B cell (primary cell): ENCODE measurements around the gene ADAMTSL1. TPM values are rescaled to one million over a fixed set of nuclear protein-coding genes. Genes with fewer than 3 reads are reported as not detected.

Experiments used
- ATAC-seq: fragments of 200-7000 bp; cut with Tn5 transposase; one replicate; pipeline ENCODE4 v1.10.0; 2021; ENCODE audit warnings: low read depth, mild to moderate bottlenecking, moderate number of reproducible peaks, moderate library complexity
- CTCF ChIA-PET: fragments of 350-600 bp; sonication (Branson Sonifier 250); formaldehyde crosslinking; loops from one replicate; lab custom pipeline; 2021; ENCODE audit warnings: antibody characterized with exemption, inconsistent platforms; lab: Charles Lee
- POLR2A ChIA-PET: fragments of 350-600 bp; sonication (Branson Sonifier 250); formaldehyde crosslinking; loops from one replicate; lab custom pipeline; 2021; ENCODE audit warnings: antibody characterized with exemption; lab: Charles Lee
- DNase-seq: peaks from one replicate; pipeline ENCODE4 v3.0.0; 2013
- H2AFZ ChIP-seq: 2 replicates; pipeline ENCODE4 v1.6.1; 2012; ENCODE audit warnings: mild to moderate bottlenecking, low read depth, low read length; ENCODE audit not compliant: insufficient read depth, poor library complexity, severe bottlenecking
- H3K27ac ChIP-seq, 2 donors: 1 replicate in 1 of 2; 2 replicates in 1 of 2; pipeline ENCODE4 v1.5.1; 2012 to 2013; ENCODE audit warnings: low read length in 2 of 2, mild to moderate bottlenecking in 2 of 2, moderate library complexity in 1 of 2
- H3K27me3 ChIP-seq, 4 experiments: fragments of 200-600 bp in 1 of 4; sonication (generic) in 1 of 4; replicated peaks in 1 of 4; 1 replicate in 2 of 4; 2 replicates in 2 of 4; pipeline versions ENCODE4 v1.6.1 to v1.7.0; 2013 to 2016; ENCODE audit warnings: low read length in 3 of 4, mild to moderate bottlenecking in 2 of 4, mixed read lengths in 1 of 4, moderate library complexity in 1 of 4; ENCODE audit not compliant: insufficient read depth in 4 of 4, control insufficient read depth in 3 of 4; ENCODE audit errors: control extremely low read depth in 1 of 4
- H3K36me3 ChIP-seq, 2 experiments: replicated peaks in 1 of 2; 1 replicate in 1 of 2; 2 replicates in 1 of 2; pipeline versions ENCODE4 v1.6.1 to v1.7.1; 2013; ENCODE audit warnings: low read length in 1 of 2; ENCODE audit not compliant: insufficient read depth in 2 of 2, control insufficient read depth in 1 of 2; ENCODE audit errors: control extremely low read depth in 1 of 2, extremely low read depth in 1 of 2
- H3K4me1 ChIP-seq, 2 donors: fragments of 200-600 bp in 1 of 2; sonication (generic) in 1 of 2; 1 replicate in 1 of 2; 2 replicates in 1 of 2; pipeline versions ENCODE4 v1.5.1 to v1.6.1; 2013 to 2017; ENCODE audit warnings: low read length in 2 of 2; ENCODE audit not compliant: control insufficient read depth in 2 of 2, insufficient read depth in 2 of 2
- H3K4me2 ChIP-seq: replicated peaks from 2 replicates; pipeline ENCODE3; 2012; ENCODE audit warnings: mild to moderate bottlenecking, low read depth, low read length; ENCODE audit not compliant: poor library complexity, severe bottlenecking
- H3K4me3 ChIP-seq, 5 experiments: fragments of 200-600 bp in 1 of 5; sonication (generic) in 1 of 5; 1 replicate in 3 of 5; 2 replicates in 2 of 5; pipeline versions ENCODE4 v1.5.1 to v1.7.0; 2011 to 2016; ENCODE audit warnings: low read length in 4 of 5, mild to moderate bottlenecking in 4 of 5, low read depth in 2 of 5, control low read depth in 1 of 5, moderate library complexity in 1 of 5; ENCODE audit not compliant: insufficient read depth in 1 of 5; ENCODE audit errors: control extremely low read depth in 1 of 5, extremely low read depth in 1 of 5
- H3K79me2 ChIP-seq: fragments of 200-600 bp; sonication (generic); one replicate; pipeline ENCODE4 v1.6.0; 2016; ENCODE audit warnings: low read length; ENCODE audit not compliant: control insufficient read depth, insufficient read depth
- H3K9ac ChIP-seq: fragments of 200-600 bp; sonication (generic); 2 replicates; pipeline ENCODE4 v1.6.1; 2017; ENCODE audit warnings: mild to moderate bottlenecking, low read length, moderate library complexity
- H3K9me3 ChIP-seq, 3 donors: one replicate each; pipeline versions ENCODE4 v1.6.1 to v1.7.1; 2013; ENCODE audit warnings: low read length in 2 of 3; ENCODE audit not compliant: control insufficient read depth in 2 of 3, insufficient read depth in 1 of 3; ENCODE audit errors: control extremely low read depth in 1 of 3
- H4K20me1 ChIP-seq: 2 replicates; pipeline ENCODE4 v1.6.0; 2012; ENCODE audit warnings: mild to moderate bottlenecking, low read length; ENCODE audit not compliant: insufficient read depth, control insufficient read depth, poor library complexity, severe bottlenecking
- H3K27ac Mint-ChIP-seq: one replicate; pipeline ENCODE4 v1.8.0; 2021; ENCODE audit warnings: mixed read lengths
- H3K27me3 Mint-ChIP-seq: one replicate; pipeline ENCODE4 v1.8.0; 2021; ENCODE audit warnings: mixed read lengths
- H3K4me1 Mint-ChIP-seq: one replicate; pipeline ENCODE4 v1.8.0; 2021; ENCODE audit warnings: mixed read lengths
- H3K4me3 Mint-ChIP-seq: one replicate; pipeline ENCODE4 v1.8.0; 2021; ENCODE audit warnings: mixed read lengths
- H3K9me3 Mint-ChIP-seq: one replicate; pipeline ENCODE4 v1.8.0; 2022; ENCODE audit warnings: mixed read lengths; ENCODE audit not compliant: insufficient read depth
- CTCF ChIP-seq: fragments of 200-600 bp; IDR thresholded peaks from one replicate; pipeline ENCODE4 v1.8.0; 2022; ENCODE audit warnings: antibody characterized with exemption, mild to moderate bottlenecking
- EZH2 ChIP-seq: IDR thresholded peaks from 2 replicates; pipeline ENCODE4 v1.6.1; 2012; ENCODE audit warnings: borderline replicate concordance, low read depth, mild to moderate bottlenecking, moderate library complexity, low read length; ENCODE audit not compliant: insufficient read depth, poor library complexity, severe bottlenecking
- WGBS: methylation state at CpG from one replicate; pipeline ENCODE4 v1.1.5; 2013; ENCODE audit warnings: missing lambda C conversion rate; ENCODE audit not compliant: insufficient coverage; 5-methylcytosine and 5-hydroxymethylcytosine counted together
- intact Hi-C: fragments of 100-400 bp; cut with micrococcal nuclease; formaldehyde crosslinking; loops from one replicate; pipeline ENCODE4 v1.10.0; 2022
- polyA plus RNA-seq: library from polyadenylated mRNA; depleted of rRNA; stranded (reverse); fragments of >200 nt; gene quantifications from 2 replicates; pipeline ENCODE4 v1.2.3, GENCODE V29; 2012
- total RNA-seq, 2 donors: library from RNA; stranded (reverse); fragments of 120-200 nt in 1 of 2; gene quantifications; 1 replicate in 1 of 2; 2 replicates in 1 of 2; pipeline versions ENCODE4 v1.2.3 to v1.2.4, GENCODE V29; 2013 to 2022

The ADAMTSL1 gene
- total and polyA plus RNA-seq, 2 donors (not counting 1 experiment from before 2014, with no cell fraction given): not detected

GRCh38 chr9:18891946-18892670 lies 418.2 kb downstream of the ADAMTSL1 start:
- H3K27ac ChIP-seq: no peak overlapping the region
- no peak overlapping the region for H3K4me3 Mint-ChIP-seq
- no peak overlapping the region for H3K9ac ChIP-seq
- no peak overlapping the region for H3K4me2 ChIP-seq
- peaks cover 2% of the 10 kb centered on the region for H3K9me3 Mint-ChIP-seq
- ATAC-seq (no peak), DNase-seq (no peak)
- no peak overlapping the region for H2AFZ ChIP-seq
- no peaks in the 10 kb centered on the region for H3K4me1 ChIP-seq
- ChIA-PET POLR2A (no interaction called here), CTCF (no interaction called here)
- intact Hi-C loops: no loop called here
- H3K36me3 ChIP-seq: no peaks in the 10 kb centered on the region
- H3K9me3 ChIP-seq: peaks cover 0 to 15% (median 3%) of the 10 kb centered on the region in 3 donors
- H3K27me3 Mint-ChIP-seq: peaks cover 7% of the 10 kb centered on the region
- no peak overlapping the region for H3K4me3 ChIP-seq
- H3K27me3 ChIP-seq: no peaks in the 10 kb centered on the region
- H3K79me2 ChIP-seq: no peaks in the 10 kb centered on the region
- H4K20me1 ChIP-seq: no peaks in the 10 kb centered on the region
- H3K27ac Mint-ChIP-seq: no peak overlapping the region
- WGBS: 95% methylated on average over 5 of the region's 5 CpGs
- no peaks in the 10 kb centered on the region for H3K4me1 Mint-ChIP-seq
- TF ChIP-seq CTCF: no peak
- TF ChIP-seq EZH2: no peak

GRCh38 chr9:18893046-18893445 lies 419.1 kb downstream of the ADAMTSL1 start:
- no peak overlapping the region for H3K4me2 ChIP-seq
- WGBS: 89% methylated on average over 3 of the region's 4 CpGs

More at GRCh38 chr9:18893046-18893445, 419.1 kb downstream of the ADAMTSL1 start:
- Histone ChIP-seq H3K27ac (no peak overlapping the region), H4K20me1 (no peaks in the 10 kb centered on the region), H3K9ac (no peak overlapping the region), H3K79me2 (no peaks in the 10 kb centered on the region), H3K9me3 (peaks cover 0 to 18% (median 3%) of the 10 kb centered on the region in 3 donors), H3K27me3 (no peaks in the 10 kb centered on the region), H3K4me3 (no peak overlapping the region), H3K4me1 (no peaks in the 10 kb centered on the region), H2AFZ (no peak overlapping the region), H3K36me3 (no peaks in the 10 kb centered on the region)
- Mint-ChIP-seq H3K4me1 (no peaks in the 10 kb centered on the region), H3K4me3 (no peak overlapping the region), H3K27ac (no peak overlapping the region), H3K9me3 (peaks cover 2% of the 10 kb centered on the region), H3K27me3 (peaks cover 7% of the 10 kb centered on the region)
- no peak for ATAC-seq
- POLR2A ChIA-PET: no interaction called here
- TF ChIP-seq CTCF (no peak), EZH2 (no peak)
- intact Hi-C loops: no loop called here
- CTCF ChIA-PET: no interaction called here
- DNase-seq: no peak
